K562 (cell line): ENCODE measurements around the gene CTDSP1. TPM values are rescaled to one million over a fixed set of nuclear protein-coding genes. Genes with fewer than 3 reads are reported as not detected.

ENCODE experiments used
- CC2D1A ChIP-seq: fragments of 450-650 bp; IDR thresholded peaks from 2 replicates; pipeline ENCODE4 v1.6.1; 2017; ENCODE audit warnings: mild to moderate bottlenecking
- CHD2 ChIP-seq: IDR thresholded peaks from 2 replicates; pipeline ENCODE4 v1.6.1; 2011; ENCODE audit warnings: low read depth, low read length
- DNMT1 ChIP-seq: fragments of 450-650 bp; IDR thresholded peaks from 2 replicates; pipeline ENCODE4 v1.6.1; 2016; ENCODE audit warnings: antibody characterized with exemption, mild to moderate bottlenecking
- GTF2F1 ChIP-seq: IDR thresholded peaks from 2 replicates; pipeline ENCODE4 v1.6.1; 2011; ENCODE audit warnings: low read depth, low read length, improper control_type of control experiment
- PHTF2 ChIP-seq: fragments of 250-450 bp; sonication (Bioruptor Pico); IDR thresholded peaks from 2 replicates; pipeline ENCODE4 v1.5.0; 2021; ENCODE audit warnings: mild to moderate bottlenecking
- SNIP1 ChIP-seq: fragments of 450-650 bp; IDR thresholded peaks from 2 replicates; pipeline ENCODE4 v1.7.1; 2017; ENCODE audit warnings: low read depth, mild to moderate bottlenecking
- TSC22D4 ChIP-seq: fragments of 450-650 bp; IDR thresholded peaks from 2 replicates; pipeline ENCODE4 v1.6.1; 2016; ENCODE audit warnings: missing genetic modification characterization, missing biosample characterization, control low read depth
- ZNF175 ChIP-seq: fragments of 200-800 bp; sonication (Bioruptor generic); IDR thresholded peaks from 2 replicates; pipeline ENCODE4 v1.6.1; 2016; ENCODE audit warnings: low read depth, mild to moderate bottlenecking, missing genetic modification characterization, missing compliant biosample characterization
- polyA plus RNA-seq, 8 experiments: library from polyadenylated mRNA; depleted of rRNA in 4 of 8; stranded (reverse) in 5 of 8; unstranded in 3 of 8; fragments of >200 nt; fragmentation: Nextera tagmentation in 2 of 8; fragmentation: Illumina TruSeq in 1 of 8; extraction: Ambion mirVana in 2 of 8; extraction: Trizol in 1 of 8; gene quantifications; 2 replicates each; pipeline versions ENCODE4 v1.2.1 to v1.2.3, GENCODE V29; 2011 to 2014; ENCODE audit warnings: inconsistent platforms in 1 of 8, missing spikeins in 1 of 8
- total RNA-seq, 7 experiments: library from RNA; depleted of rRNA in 6 of 7; stranded (reverse); fragments of >200 nt in 6 of 7; fragmentation: Illumina TruSeq in 2 of 7; extraction: Trizol in 2 of 7; gene quantifications; 2 replicates each; pipeline versions ENCODE4 v1.2.1 to v1.2.3, GENCODE V29; 2011 to 2021; ENCODE audit warnings: low replicate concordance in 1 of 7
- TF ChIP-seq, protein P1 (sequence below), 2 experiments: fragments of 450-650 bp; IDR thresholded peaks; 2 replicates each; pipeline ENCODE4 v1.6.1; 2016; ENCODE audit warnings: mild to moderate bottlenecking in 2 of 2, borderline replicate concordance in 1 of 2, low read depth in 1 of 2, moderate library complexity in 1 of 2
- TF ChIP-seq, protein P2 (sequence below): sonication (generic); formaldehyde crosslinking; IDR thresholded peaks from 2 replicates; pipeline ENCODE4 v1.8.1; 2023; ENCODE audit warnings: mild to moderate bottlenecking, missing genetic modification reagents
- TF ChIP-seq, protein P3 (sequence below): IDR thresholded peaks from 3 replicates; pipeline ENCODE4 v1.6.1; 2011; ENCODE audit warnings: borderline replicate concordance, mild to moderate bottlenecking; ENCODE audit not compliant: insufficient read length, insufficient read depth

Gene CTDSP1
- total and polyA plus RNA-seq, 9 of the 15 experiments (the other 6 are each of a cell fraction or from before 2014, with no cell fraction given), result 2.4 to 74.8 (median 45.8) TPM

DNA sequence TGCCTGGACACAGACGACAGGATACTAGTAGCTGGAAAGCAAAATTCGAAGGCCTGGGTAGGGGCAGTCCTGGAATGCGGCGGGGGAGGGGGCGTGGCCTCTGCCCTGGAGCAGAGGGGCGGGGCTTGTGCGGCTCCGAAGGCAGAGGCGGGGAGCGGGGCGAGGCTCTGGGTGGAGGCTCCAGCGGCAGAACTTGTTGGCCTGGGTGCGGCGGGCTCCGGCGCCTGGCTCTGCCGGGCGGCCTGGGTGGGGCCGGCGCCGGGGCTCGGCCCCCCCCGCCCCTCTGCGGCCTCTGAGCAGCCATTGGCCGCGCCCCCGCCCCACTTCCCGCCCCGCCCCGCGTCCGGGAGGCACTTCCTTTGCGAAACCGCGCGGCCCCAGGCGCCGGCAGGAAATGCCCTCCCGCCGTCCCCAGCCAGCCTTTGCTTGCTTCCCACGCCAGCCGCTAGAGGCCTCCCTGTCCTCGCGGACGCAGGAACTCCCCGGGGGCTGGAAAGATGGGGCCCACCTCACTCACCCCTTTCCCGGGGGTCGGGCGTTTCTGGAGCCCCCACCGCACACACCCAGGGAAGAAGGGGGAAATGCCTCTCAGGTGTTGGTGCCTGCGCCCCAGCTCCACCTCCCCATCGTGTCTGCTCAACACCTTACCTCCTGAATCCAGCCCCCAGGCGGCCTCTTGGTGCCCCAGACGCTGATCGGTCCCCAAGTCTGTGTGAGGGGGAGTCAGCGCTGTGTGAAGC is 6.7 kb downstream of the CTDSP1 start (continued):
- TF ChIP-seq, protein P1, sequence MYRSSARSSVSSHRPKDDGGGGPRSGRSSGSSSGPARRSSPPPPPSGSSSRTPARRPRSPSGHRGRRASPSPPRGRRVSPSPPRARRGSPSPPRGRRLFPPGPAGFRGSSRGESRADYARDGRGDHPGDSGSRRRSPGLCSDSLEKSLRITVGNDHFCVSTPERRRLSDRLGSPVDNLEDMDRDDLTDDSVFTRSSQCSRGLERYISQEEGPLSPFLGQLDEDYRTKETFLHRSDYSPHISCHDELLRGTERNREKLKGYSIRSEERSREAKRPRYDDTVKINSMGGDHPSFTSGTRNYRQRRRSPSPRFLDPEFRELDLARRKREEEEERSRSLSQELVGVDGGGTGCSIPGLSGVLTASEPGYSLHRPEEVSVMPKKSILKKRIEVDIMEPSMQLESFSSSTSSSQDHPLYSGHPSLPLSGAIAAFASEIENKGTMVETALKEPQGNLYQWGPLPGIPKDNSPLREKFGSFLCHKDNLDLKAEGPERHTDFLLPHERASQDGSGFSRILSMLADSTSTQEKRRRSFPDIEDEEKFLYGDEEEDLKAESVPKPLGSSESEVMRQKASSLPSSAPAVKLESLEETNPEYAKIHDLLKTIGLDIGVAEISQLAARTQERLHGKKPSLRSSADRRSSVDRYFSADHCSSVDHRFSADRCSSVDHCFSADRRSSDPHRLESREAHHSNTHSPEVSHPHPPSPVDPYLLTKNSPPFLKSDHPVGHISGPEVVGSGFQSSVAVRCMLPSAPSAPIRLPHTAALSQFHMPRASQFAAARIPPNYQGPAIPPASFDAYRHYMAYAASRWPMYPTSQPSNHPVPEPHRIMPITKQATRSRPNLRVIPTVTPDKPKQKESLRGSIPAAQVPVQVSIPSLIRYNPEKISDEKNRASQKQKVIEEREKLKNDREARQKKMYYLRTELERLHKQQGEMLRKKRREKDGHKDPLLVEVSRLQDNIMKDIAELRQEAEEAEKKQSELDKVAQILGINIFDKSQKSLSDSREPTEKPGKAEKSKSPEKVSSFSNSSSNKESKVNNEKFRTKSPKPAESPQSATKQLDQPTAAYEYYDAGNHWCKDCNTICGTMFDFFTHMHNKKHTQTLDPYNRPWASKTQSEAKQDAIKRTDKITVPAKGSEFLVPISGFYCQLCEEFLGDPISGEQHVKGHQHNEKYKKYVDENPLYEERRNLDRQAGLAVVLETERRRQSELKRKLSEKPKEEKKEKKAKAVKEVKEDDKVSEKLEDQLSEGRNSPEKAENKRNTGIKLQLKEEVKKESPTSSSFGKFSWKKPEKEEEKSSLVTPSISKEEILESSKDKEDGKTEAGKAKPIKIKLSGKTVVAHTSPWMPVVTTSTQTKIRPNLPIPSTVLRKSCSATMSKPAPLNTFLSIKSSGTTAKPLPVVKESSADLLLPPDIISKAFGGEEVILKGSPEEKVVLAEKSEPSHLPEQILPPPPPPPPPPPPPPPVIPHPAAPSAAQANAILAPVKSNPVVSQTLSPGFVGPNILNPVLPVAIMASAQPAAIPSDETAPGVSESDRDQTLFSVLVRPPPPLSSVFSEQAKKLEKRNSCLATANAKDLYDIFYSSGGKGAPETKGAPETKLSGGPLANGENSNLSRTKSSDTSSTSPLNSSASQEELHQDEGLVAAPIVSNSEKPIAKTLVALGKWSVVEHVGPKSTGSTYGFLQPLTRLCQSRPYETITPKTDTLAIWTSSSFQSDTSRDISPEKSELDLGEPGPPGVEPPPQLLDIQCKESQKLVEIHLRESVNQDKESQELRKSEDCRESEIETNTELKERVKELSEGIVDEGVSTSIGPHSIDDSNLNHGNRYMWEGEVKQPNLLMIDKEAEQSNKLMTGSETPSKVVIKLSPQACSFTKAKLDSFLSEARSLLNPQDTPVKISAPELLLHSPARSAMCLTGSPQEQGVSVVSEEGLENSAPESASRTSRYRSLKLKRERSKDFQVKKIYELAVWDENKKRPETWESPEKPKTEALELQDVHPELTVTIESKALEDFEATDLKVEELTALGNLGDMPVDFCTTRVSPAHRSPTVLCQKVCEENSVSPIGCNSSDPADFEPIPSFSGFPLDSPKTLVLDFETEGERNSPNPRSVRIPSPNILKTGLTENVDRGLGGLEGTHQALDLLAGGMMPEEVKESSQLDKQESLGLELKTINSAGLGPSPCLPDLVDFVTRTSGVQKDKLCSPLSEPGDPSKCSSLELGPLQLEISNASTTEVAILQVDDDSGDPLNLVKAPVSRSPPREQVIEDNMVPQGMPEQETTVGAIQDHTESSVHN (IDR thresholded peaks at IDR 0.05; ENCODE audit: borderline replicate concordance in 1 of 2, low read depth in 1 of 2), result no peak
- TF ChIP-seq SNIP1 (0 out of 2 replicates have a peak, but pooled peaks have one; percentile 27), TSC22D4 (tag) (no peak), DNMT1 (no peak), CC2D1A (0 out of 2 replicates have a peak, but pooled peaks have one; percentile 35), ZNF175 (CRISPR knock-in tag) (no peak), CHD2 (no peak), GTF2F1 (no peak), PHTF2 (CRISPR knock-in tag) (no peak)
- TF ChIP-seq, protein P2, sequence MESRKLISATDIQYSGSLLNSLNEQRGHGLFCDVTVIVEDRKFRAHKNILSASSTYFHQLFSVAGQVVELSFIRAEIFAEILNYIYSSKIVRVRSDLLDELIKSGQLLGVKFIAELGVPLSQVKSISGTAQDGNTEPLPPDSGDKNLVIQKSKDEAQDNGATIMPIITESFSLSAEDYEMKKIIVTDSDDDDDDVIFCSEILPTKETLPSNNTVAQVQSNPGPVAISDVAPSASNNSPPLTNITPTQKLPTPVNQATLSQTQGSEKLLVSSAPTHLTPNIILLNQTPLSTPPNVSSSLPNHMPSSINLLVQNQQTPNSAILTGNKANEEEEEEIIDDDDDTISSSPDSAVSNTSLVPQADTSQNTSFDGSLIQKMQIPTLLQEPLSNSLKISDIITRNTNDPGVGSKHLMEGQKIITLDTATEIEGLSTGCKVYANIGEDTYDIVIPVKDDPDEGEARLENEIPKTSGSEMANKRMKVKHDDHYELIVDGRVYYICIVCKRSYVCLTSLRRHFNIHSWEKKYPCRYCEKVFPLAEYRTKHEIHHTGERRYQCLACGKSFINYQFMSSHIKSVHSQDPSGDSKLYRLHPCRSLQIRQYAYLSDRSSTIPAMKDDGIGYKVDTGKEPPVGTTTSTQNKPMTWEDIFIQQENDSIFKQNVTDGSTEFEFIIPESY (CRISPR knock-in tag), result peak; percentile 31; the same call in 1 of the 2 replicates
- TF ChIP-seq, protein P3, sequence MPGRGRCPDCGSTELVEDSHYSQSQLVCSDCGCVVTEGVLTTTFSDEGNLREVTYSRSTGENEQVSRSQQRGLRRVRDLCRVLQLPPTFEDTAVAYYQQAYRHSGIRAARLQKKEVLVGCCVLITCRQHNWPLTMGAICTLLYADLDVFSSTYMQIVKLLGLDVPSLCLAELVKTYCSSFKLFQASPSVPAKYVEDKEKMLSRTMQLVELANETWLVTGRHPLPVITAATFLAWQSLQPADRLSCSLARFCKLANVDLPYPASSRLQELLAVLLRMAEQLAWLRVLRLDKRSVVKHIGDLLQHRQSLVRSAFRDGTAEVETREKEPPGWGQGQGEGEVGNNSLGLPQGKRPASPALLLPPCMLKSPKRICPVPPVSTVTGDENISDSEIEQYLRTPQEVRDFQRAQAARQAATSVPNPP, result no peak
